Measurements from ENCODE around the gene CYP2A13.
"Not testable (repeated sequence)": the region's sequence is repeated elsewhere in the genome, so short reads cannot be mapped to it uniquely, and the experiment has no call there.

Gene CYP2A13, protein sequence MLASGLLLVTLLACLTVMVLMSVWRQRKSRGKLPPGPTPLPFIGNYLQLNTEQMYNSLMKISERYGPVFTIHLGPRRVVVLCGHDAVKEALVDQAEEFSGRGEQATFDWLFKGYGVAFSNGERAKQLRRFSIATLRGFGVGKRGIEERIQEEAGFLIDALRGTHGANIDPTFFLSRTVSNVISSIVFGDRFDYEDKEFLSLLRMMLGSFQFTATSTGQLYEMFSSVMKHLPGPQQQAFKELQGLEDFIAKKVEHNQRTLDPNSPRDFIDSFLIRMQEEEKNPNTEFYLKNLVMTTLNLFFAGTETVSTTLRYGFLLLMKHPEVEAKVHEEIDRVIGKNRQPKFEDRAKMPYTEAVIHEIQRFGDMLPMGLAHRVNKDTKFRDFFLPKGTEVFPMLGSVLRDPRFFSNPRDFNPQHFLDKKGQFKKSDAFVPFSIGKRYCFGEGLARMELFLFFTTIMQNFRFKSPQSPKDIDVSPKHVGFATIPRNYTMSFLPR

GRCh38 chr19:41088151-41088550, at the start of gene CYP2A13:
TSS of gene CYP2A13 (plus strand) at chr19:41088451. CDS start at chr19:41088472, 21 bp downstream.
- DNase-seq (ENCODE audit: low read depth), result no peak

- DNase-seq (ENCODE audit: low read depth), result no peak
Observed at GRCh38 chr19:41039806-41040205, 48.4 kb upstream of the CYP2A13 start.

GRCh38 chr19:41045095-41045494, 43.2 kb upstream of the CYP2A13 start:
- DNase-seq (ENCODE audit: low read depth), result not testable (repeated sequence)

DNA sequence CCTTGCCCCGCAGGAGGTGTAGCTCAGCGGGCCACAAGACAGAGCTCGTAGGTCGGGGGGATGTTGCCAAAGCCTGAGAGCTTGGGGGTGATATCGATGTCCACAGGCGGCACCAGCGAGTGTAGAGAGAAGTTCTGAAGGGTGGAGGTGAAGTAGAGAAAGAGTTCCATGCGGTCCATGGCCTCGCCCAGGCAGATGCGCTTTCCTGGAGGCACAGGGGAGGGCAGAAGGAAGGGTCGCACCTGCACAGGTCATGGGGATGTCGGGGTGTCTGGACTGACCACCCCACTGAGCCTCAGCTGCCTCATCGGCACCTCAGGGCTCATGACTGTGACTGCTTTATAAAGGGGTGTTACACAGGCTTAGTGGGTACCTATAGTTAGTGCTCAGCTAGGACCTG, 37.8 kb upstream of the CYP2A13 start:
- DNase-seq (ENCODE audit: low read depth), result no peak

DNA sequence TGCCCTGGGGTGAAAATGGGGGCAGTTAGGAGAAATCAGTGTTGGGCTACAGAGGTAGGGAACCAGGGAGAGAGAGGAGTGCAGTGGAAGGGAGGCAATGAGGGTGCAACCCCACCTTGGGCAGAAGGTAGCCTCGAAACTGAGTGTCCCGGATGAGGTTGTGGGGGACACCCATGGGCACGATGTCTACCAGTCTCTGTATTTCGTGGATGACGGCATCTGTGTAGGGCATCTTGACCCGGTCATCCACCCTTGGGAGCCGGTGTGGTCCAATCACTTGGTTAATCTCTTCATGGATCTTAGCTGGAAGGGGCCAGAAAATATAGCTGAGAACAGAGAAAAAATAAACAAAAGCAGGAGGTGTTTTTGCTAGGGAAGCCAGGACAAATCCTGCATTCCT, 36.1 kb upstream of the CYP2A13 start:
- DNase-seq (ENCODE audit: low read depth), result not testable (repeated sequence)

DNA sequence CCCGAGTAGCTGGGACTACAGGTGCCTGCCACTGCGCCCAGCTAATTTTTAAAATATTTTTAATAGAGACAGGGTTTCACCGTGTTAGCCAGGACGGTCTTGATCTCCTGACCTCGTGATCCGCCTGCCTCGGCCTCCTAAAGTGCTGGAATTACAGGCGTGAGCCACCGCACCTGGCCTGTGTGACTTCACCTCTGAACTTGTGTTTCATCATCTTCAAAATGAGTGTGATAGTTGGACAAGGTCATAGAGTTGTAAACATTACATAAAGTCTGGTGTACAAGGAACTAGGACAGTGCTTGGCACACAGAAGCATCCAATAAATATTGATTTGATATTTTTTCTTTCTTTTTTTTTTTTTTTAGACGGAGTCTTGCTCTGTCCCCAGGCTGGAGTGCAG, 34.9 kb upstream of the CYP2A13 start:
- DNase-seq (ENCODE audit: low read depth), result not testable (repeated sequence)

DNA sequence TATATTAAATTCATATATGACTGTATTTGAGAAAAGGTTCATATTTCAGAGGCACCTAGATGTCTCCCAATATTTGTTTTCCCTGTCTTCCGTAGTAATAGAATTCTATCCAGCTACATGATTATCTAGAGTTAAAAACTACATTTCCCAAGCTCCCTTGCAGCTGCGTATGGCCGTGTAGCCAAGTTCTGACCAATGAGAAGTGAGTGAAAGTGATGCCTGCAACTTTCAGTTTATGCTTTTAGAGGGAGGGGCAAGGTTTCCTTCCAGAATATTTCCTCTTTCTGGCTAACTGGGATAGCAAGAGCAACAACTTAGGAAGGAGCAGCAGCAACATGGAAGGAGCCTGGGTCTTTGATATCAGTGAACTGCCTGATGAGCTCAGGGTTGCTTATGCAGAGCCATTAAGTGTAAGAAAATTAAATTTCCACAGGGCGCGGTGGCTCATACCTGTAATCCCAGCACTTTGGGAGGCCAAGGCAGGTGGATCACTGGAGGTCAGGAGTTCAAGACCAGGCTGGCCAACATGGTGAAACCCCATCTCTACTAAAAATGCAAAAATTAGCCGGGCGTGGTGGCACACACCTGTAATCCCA, 23.2 kb upstream of the CYP2A13 start:
- no peak for DNase-seq (ENCODE audit: low read depth)

- DNase-seq (ENCODE audit: low read depth), result no peak
Observed at GRCh38 chr19:41076286-41076685, 12.0 kb upstream of the CYP2A13 start.

- DNase-seq (ENCODE audit: low read depth), result no peak
Observed at GRCh38 chr19:41083516-41083915, 4.7 kb upstream of the CYP2A13 start.

GRCh38 chr19:41085748-41086415, 2.4 kb upstream of the CYP2A13 start:
- DNase-seq (ENCODE audit: low read depth), result no peak

- no peak for DNase-seq (ENCODE audit: low read depth)
Observed at GRCh38 chr19:41089959-41090358, 1.7 kb downstream of the CYP2A13 start.

- DNase-seq (ENCODE audit: low read depth), result no peak
Observed at GRCh38 chr19:41095703-41096102, 7.5 kb downstream of the CYP2A13 start.

DNA sequence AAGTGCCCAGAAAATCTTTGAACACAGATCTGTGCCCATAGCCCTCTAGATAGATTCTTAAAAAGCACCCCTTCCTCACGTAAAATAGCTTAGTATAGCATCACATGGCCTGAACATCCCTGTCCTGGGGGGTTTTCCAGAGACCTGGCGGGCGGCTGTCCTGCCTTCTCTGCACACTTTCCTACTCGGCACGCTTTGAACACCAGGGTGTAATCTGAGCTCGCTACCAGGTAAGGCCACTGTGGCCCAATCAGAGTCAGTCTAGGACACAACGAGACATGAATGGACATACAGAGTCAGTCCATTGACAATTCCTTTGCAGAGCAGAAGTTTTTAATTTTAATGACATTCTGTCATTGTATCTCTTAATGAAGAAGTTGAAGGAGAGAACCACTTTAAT, 8.1 kb downstream of the CYP2A13 start:
- DNase-seq (ENCODE audit: low read depth), result no peak

- DNase-seq (ENCODE audit: low read depth), result no peak
Observed at GRCh38 chr19:41097302-41097701, 9.1 kb downstream of the CYP2A13 start.

- no peak for DNase-seq (ENCODE audit: low read depth)
Observed at GRCh38 chr19:41098762-41099161, 10.5 kb downstream of the CYP2A13 start.

- DNase-seq (ENCODE audit: low read depth), result not testable (repeated sequence)
Observed at GRCh38 chr19:41102210-41102609, 14.0 kb downstream of the CYP2A13 start.

GRCh38 chr19:41106177-41106576, 17.9 kb downstream of the CYP2A13 start:
- DNase-seq (ENCODE audit: low read depth), result no peak

- DNase-seq (ENCODE audit: low read depth), result no peak
Observed at GRCh38 chr19:41111296-41111695, 23.0 kb downstream of the CYP2A13 start.

DNA sequence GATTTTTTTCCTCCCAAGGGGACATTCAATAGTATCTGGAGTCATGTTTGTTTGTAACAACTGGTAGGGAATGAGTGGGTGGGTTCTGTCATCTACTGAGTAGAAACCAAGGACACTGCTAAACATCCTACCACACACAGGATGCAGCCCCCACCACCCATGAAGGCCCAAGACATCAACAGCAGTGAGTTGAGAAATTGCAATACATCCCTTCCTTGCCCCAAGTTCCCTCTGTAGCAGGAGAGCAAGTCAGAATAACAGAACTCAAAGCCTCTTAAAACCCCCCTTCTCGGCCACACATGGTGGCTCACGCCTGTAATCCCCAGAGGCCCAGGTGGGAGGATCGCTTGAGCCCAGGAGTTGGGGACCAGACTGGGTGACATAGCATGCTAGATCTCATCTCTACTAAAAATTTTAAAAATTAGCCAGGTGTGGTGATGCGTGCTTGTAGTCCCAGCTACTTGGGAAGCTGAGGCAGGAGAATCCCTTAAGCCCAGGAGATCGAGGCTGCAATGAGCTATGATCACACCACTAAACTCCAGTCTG, 23.6 kb downstream of the CYP2A13 start:
- DNase-seq (ENCODE audit: low read depth), result no peak

DNA sequence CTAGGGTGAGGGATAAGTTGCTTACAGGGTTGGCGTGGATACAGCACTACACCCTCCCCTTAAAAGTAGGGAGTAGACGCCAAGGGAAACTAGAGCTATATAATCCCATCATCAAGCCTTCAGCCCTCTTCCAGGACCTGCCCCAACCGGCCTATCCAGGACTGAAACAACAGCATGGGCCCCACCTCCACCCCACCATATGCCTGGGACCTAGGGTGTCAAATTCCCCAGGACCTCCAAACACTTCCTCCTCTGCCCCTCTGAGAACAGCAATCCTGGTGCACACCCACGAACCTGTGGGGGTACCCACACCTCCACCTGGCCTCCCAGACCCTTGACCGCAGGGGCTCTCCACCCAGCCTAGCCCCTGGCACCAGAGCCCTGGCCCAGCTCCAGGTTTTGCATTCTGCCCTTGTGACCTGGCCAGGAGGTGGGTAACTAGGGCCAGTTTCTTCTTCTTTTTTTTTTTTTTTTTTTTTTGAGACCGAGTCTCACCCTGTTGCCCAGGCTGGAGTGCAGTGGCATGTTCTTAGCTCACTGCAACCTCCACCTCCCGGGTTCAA, 24.6 kb downstream of the CYP2A13 start:
- DNase-seq (ENCODE audit: low read depth), result no peak

DNA sequence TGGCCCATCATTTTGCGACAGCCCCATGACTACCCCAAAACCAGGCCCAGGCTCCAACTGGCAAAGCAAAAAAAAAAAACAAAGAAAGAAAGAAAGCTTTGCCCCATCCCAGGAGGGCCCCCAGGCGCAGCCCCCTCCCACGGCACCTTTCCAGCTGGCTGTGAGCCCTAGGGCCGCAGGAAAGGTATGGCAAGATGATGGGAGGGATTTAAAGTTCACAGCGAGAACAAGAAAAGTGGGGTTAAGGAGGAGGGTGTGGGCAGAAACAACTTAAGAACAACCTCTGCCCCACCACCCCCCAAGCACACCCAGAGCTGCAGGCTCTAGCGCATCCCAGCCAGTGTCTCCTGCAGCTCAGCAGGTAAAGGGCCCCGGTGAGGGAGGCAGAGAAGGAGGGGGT, 25.9 kb downstream of the CYP2A13 start, which contains the start of gene CYP2F1:
CYP2F1 (plus strand) TSS at position 301 of the 400 bp plus-strand sequence. CDS start 1,757 bp downstream, outside the sequence.
- no peak for DNase-seq (ENCODE audit: low read depth)

DNA sequence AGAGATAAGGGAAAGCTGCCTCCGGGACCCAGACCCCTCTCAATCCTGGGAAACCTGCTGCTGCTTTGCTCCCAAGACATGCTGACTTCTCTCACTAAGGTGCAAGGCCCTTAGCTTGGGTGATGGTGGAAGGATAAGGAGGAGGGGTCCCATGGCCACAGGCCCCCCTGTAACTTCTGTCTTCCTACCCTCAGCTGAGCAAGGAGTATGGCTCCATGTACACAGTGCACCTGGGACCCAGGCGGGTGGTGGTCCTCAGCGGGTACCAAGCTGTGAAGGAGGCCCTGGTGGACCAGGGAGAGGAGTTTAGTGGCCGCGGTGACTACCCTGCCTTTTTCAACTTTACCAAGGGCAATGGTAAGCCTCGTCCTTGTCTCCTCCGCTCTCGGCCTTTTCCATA, 28.0 kb downstream of the CYP2A13 start:
- DNase-seq (ENCODE audit: low read depth), result no peak
